RPMI8226 (cell line): ENCODE data around the gene DHX29.

Experiments
- DNase-seq: peaks from one replicate; pipeline ENCODE4 v3.0.0-alpha.2; 2015

The DHX29 gene

GRCh38 chr5:55232271-55232984 is 75.1 kb downstream of the DHX29 start:
- peak; percentile 27 for DNase-seq

GRCh38 chr5:55231919-55232270 is 75.6 kb downstream of the DHX29 start:
- no peak for DNase-seq

- peak; percentile 33 for DNase-seq
These were observed 76.2 kb downstream of the DHX29 start for GRCh38 chr5:55231029-55231918.

- DNase-seq, result no peak
These were observed 77.3 kb downstream of the DHX29 start for GRCh38 chr5:55230086-55230629.

GRCh38 chr5:55227664-55228430 is 79.6 kb downstream of the DHX29 start:
- no peak for DNase-seq

- DNase-seq, result peak; percentile 87
These were observed 80.4 kb downstream of the DHX29 start, which contains the start of gene MCIDAS for GRCh38 chr5:55226934-55227663. Gene MCIDAS, minus strand, starts transcription at chr5:55227315. Its CDS starts 177 bp downstream, at chr5:55227138.

GRCh38 chr5:55226027-55226933 is 81.2 kb downstream of the DHX29 start:
- peak; percentile 89 for DNase-seq

GRCh38 chr5:55225346-55225745 is 82.1 kb downstream of the DHX29 start:
- DNase-seq, result no peak

GRCh38 chr5:55223812-55224240 is 83.7 kb downstream of the DHX29 start:
- no peak for DNase-seq

GRCh38 chr5:55222985-55223811 is 84.3 kb downstream of the DHX29 start:
- DNase-seq, result no peak

GRCh38 chr5:55222092-55222984 is 85.2 kb downstream of the DHX29 start:
- no peak for DNase-seq

- DNase-seq, result no peak
These were observed 86.9 kb downstream of the DHX29 start for GRCh38 chr5:55220433-55221185.

GRCh38 chr5:55219770-55220169 is 87.7 kb downstream of the DHX29 start:
- no peak for DNase-seq

GRCh38 chr5:55218967-55219366 is 88.5 kb downstream of the DHX29 start:
- DNase-seq, result no peak

- DNase-seq, result no peak
These were observed 96.2 kb downstream of the DHX29 start for GRCh38 chr5:55211184-55211874.
